Heart left ventricle (tissue), 13 donors: ENCODE data around the gene PIANP.

ENCODE experiments used
- POLR2A ChIP-seq, 2 donors: fragments of 450-650 bp; IDR thresholded peaks; one replicate each; pipeline ENCODE4 v1.6.1; 2017; ENCODE audit warnings: antibody characterized with exemption in 2 of 2, mild to moderate bottlenecking in 2 of 2, moderate library complexity in 2 of 2
- TF ChIP-seq, protein P1 (sequence below), 12 donors: fragments of 200-600 bp; sonication (generic) in 4 of 12; IDR thresholded peaks; one replicate each; pipeline versions ENCODE4 v1.5.0 to v1.8.0; 2018 to 2022; ENCODE audit warnings: antibody characterized with exemption in 12 of 12, mild to moderate bottlenecking in 5 of 12
- donor health status: ischemic (EF 13 %, LVEDD 7.1; RV severe dilation, severe dysfunction).
- donor health status: DM: no; HTN: yes; CAD: no.
- donor health status: DM: no; HTN: no; CAD: no.
- donor health status: ischemic (EF 25% LVEDD 6.9; RV normal size, moderate dysfunction).
- donor health status: ischemic (EF 25% LVEDD 5.7; RV mildly dilated, moderate dysfunction).
- donor health status: ischemic (EF 35%, LVEDD 5.7; RV mildly dilated, moderate dysfunction).
- donor health status: nonischemic (EF 11% LVEDD 7.7; RV severe dilation, severe dysfunction).
- donor health status: DM: yes; HTN: yes; CAD: no.
- donor health status: PGD.
- donor health status: ischemic (EF 29% LVEDD 5.4; RV normal size, mild dysfunction).
- donor health status: nonischemic (EF 23%, LVEDD 6.1; RV moderate dilation, normal function).

DNA sequence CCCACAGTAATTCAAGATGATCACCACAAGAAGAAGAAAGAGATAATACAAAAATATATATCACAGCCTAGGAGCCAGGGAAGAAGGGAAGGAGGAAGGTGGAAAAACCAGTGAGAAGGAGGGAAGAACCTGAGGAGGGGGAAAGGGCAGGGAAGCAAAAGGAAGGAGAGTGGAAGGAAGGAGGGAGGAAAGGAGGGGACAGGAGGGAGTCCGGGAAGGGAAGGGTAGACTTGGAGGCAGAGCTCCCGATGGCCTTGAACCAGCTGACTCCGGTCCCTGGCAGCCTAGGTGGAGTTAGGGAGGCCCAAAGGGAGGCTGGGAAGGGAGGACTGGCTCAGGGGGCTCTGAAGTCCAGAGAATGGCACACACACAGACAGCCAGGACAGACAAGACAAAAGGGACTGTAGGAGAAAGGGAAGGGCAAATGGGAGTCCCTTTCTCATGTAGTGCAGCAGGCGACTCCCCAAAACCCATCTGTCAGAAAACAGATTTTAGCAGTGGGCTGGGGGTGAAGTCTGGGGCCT lies 6.7 kb downstream of the PIANP start:
- TF ChIP-seq POLR2A (IDR thresholded peaks at IDR 0.05) = no peak
- TF ChIP-seq, protein P1, sequence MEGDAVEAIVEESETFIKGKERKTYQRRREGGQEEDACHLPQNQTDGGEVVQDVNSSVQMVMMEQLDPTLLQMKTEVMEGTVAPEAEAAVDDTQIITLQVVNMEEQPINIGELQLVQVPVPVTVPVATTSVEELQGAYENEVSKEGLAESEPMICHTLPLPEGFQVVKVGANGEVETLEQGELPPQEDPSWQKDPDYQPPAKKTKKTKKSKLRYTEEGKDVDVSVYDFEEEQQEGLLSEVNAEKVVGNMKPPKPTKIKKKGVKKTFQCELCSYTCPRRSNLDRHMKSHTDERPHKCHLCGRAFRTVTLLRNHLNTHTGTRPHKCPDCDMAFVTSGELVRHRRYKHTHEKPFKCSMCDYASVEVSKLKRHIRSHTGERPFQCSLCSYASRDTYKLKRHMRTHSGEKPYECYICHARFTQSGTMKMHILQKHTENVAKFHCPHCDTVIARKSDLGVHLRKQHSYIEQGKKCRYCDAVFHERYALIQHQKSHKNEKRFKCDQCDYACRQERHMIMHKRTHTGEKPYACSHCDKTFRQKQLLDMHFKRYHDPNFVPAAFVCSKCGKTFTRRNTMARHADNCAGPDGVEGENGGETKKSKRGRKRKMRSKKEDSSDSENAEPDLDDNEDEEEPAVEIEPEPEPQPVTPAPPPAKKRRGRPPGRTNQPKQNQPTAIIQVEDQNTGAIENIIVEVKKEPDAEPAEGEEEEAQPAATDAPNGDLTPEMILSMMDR (IDR thresholded peaks at IDR 0.05) = no peak
